ENCODE data around the gene SLC52A3.

The SLC52A3 gene

DNA sequence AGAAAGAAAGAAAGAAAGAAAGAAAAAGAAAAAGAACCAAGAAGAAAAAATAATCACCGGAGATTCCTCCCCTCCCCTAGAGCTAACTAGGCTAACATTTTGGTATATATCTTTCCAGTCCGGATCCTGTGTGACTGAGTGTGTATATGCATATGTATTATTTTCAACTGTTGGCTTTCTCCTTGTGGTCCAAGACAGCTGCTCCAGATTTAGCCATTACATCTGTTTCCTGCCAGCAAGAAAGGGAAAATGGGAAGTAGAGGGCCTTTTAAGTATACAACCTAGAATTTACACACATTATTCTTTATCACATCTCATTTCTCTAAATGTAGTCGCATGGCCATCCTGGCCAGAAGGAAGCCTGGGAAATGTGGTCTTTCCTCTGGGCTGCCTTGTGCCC, 15.2 kb downstream of the SLC52A3 start:
- no peak for TF ChIP-seq CTCF (conservative IDR thresholded peaks at IDR 0.05; ENCODE audit: low read length)
- DNase-seq (ENCODE audit: low read depth) = no peak
- no peak overlapping the region for H3K4me3 ChIP-seq (ENCODE audit: low read length)

DNA sequence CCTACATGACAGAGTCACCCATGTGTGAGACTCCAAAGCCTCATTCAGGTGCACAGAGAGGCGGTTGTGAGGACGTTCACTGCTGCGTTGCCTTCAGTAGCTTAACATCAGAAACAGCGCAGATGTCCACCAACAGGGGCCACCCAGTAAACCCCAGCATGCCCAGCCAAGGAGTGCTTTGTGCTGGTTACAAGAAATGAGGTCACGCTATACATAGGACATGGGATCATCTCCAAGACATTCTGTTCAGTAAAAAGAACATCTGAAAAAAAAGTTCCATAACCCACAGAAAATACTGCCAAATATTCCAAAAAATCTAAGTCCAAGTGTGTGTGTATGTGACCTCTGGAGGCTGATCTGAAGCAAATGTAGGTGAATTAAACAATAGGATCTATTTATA, 16.0 kb downstream of the SLC52A3 start:
- no peak overlapping the region for H3K4me3 ChIP-seq (ENCODE audit: low read length)
- no peak for TF ChIP-seq CTCF (conservative IDR thresholded peaks at IDR 0.05; ENCODE audit: low read length)
- no peak for DNase-seq (ENCODE audit: low read depth)

GRCh38 chr20:751761-752160, 16.5 kb downstream of the SLC52A3 start:
- no peak for DNase-seq (ENCODE audit: low read depth)
- TF ChIP-seq CTCF (conservative IDR thresholded peaks at IDR 0.05; ENCODE audit: low read length) = no peak
- H3K4me3 ChIP-seq (ENCODE audit: low read length) = no peak overlapping the region

- no peak for TF ChIP-seq CTCF (conservative IDR thresholded peaks at IDR 0.05; ENCODE audit: low read length)
- no peak for DNase-seq (ENCODE audit: low read depth)
- H3K4me3 ChIP-seq (ENCODE audit: low read length) = no peak overlapping the region
Measured at GRCh38 chr20:750801-751200, 17.5 kb downstream of the SLC52A3 start.

DNA sequence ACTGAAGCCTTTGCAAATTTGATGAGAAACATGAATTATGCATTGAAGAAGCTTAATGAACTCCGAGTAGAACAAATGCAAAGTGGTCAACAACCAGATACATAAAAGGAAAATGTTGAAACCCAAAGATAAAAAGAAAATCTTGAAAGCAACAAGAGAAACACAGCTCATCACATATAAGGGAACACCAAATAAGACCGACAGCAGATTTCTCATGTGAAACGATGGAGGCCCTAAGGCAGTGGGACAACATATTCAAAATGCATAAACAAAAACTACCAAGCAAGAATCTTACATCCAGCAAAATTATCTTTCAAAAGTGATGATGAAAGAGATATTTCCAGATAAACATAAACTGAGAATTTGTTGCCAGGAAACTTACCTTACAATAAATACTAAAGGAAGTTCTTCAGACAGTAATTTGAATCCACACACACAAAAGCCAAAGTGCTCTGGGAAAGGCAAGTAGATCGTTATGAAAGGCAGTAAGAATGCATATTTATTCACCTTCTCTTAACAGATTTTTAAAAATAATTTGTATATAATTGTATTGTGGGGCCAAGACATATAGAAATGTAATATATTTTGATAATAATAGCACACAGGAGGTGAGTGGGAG, 22.5 kb downstream of the SLC52A3 start:
- TF ChIP-seq CTCF (conservative IDR thresholded peaks at IDR 0.05; ENCODE audit: low read length) = no peak
- DNase-seq (ENCODE audit: low read depth) = no peak
- no peak overlapping the region for H3K4me3 ChIP-seq (ENCODE audit: low read length)

GRCh38 chr20:742156-742555, 26.1 kb downstream of the SLC52A3 start:
- H3K4me3 ChIP-seq (ENCODE audit: low read length) = no peak overlapping the region
- no peak for DNase-seq (ENCODE audit: low read depth)
- no peak for TF ChIP-seq CTCF (conservative IDR thresholded peaks at IDR 0.05; ENCODE audit: low read length)

DNA sequence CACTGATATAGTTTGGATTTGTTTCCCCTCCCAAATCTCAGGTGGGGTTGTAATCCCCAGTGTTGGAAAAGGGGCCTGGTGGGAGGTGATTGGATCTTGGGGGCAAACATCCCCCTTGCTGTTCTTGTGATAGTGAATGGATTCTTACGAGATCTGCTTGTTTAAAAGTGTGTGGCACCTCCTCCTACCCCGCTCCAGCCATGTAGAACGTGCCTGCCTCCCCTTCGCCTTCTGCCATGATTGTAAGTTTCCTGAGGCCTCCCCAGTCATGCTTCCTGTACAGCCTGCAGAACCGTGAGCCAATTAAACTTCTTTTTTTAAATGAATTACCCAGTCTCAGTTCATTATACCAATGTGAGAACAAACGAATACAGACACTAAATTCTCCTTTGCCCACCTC, 26.7 kb downstream of the SLC52A3 start:
- TF ChIP-seq CTCF (conservative IDR thresholded peaks at IDR 0.05; ENCODE audit: low read length) = no peak
- H3K4me3 ChIP-seq (ENCODE audit: low read length) = no peak overlapping the region
- no peak for DNase-seq (ENCODE audit: low read depth)

All from AG10803 (cell line).